NB4 (cell line): ENCODE results near the gene ZMAT5.

ENCODE experiments used
- DNase-seq: peaks from one replicate; pipeline ENCODE4 v3.0.0; 2010; ENCODE audit warnings: low read depth
- H3K4me3 ChIP-seq: one replicate; pipeline ENCODE4 v1.5.1; 2011; ENCODE audit warnings: mild to moderate bottlenecking, low read depth, low read length, moderate library complexity
- CTCF ChIP-seq: IDR thresholded peaks from one replicate; pipeline ENCODE4 v1.5.1; 2012; ENCODE audit warnings: low read depth, low read length
- MAX ChIP-seq: IDR thresholded peaks from 2 replicates; pipeline ENCODE4 v1.6.1; 2011; ENCODE audit warnings: low read depth, low read length
- MYC ChIP-seq: IDR thresholded peaks from 2 replicates; pipeline ENCODE4 v1.6.1; 2011; ENCODE audit warnings: low read depth, low read length
- POLR2A ChIP-seq: IDR thresholded peaks from 2 replicates; pipeline ENCODE4 v1.6.1; 2011; ENCODE audit warnings: mild to moderate bottlenecking; ENCODE audit not compliant: insufficient read length; ENCODE audit errors: extremely low read depth

ZMAT5 gene

GRCh38 chr22:29710193-29710592 lies 56.6 kb downstream of the ZMAT5 start:
- H3K4me3 ChIP-seq = no peak overlapping the region
- no peak for DNase-seq
- TF ChIP-seq POLR2A (no peak), MYC (no peak), CTCF (no peak), MAX (no peak)

- DNase-seq = no peak
- TF ChIP-seq MAX (no peak), POLR2A (no peak), MYC (no peak), CTCF (no peak)
- H3K4me3 ChIP-seq = no peak overlapping the region
Measured at GRCh38 chr22:29707471-29707870, 59.3 kb downstream of the ZMAT5 start.

GRCh38 chr22:29707010-29707409 lies 59.8 kb downstream of the ZMAT5 start:
- H3K4me3 ChIP-seq = no peak overlapping the region
- DNase-seq = no peak
- TF ChIP-seq CTCF (no peak), MAX (no peak), POLR2A (no peak), MYC (no peak)

- no peak for DNase-seq
- no peak overlapping the region for H3K4me3 ChIP-seq
- no peak for TF ChIP-seq MAX
- no peak for TF ChIP-seq POLR2A
- no peak for TF ChIP-seq MYC
- no peak for TF ChIP-seq CTCF
Measured at GRCh38 chr22:29706486-29706885, 60.3 kb downstream of the ZMAT5 start.

GRCh38 chr22:29705651-29706050 lies 61.2 kb downstream of the ZMAT5 start:
- TF ChIP-seq MAX (no peak), CTCF (no peak), MYC (no peak)
- H3K4me3 ChIP-seq = no peak overlapping the region
- no peak for DNase-seq
